GM19328 (cell line): Measurements from ENCODE around the gene LYPD6.

Experiments
- ATAC-seq: cut with Tn5 transposase; IDR thresholded peaks from one replicate; pipeline ENCODE4 v1.9.1; 2021; ENCODE audit warnings: mild to moderate bottlenecking, moderate library complexity; ENCODE audit not compliant: unreplicated experiment

LYPD6 gene

GRCh38 chr2:149399934-149400615 lies 69.7 kb downstream of the LYPD6 start:
- ATAC-seq: no peak

- ATAC-seq: no peak
These were observed 70.6 kb downstream of the LYPD6 start for GRCh38 chr2:149400997-149401396.

- ATAC-seq: no peak
These were observed 79.1 kb downstream of the LYPD6 start for GRCh38 chr2:149409506-149409905.

GRCh38 chr2:149410701-149411484 lies 80.5 kb downstream of the LYPD6 start:
- ATAC-seq: no peak

GRCh38 chr2:149413487-149413886 lies 83.1 kb downstream of the LYPD6 start:
- ATAC-seq: no peak

- ATAC-seq: no peak
These were observed 84.7 kb downstream of the LYPD6 start for GRCh38 chr2:149415086-149415485.

- no peak for ATAC-seq
These were observed 87.7 kb downstream of the LYPD6 start for GRCh38 chr2:149418065-149418464.

- no peak for ATAC-seq
These were observed 89.9 kb downstream of the LYPD6 start for GRCh38 chr2:149420053-149420963.

GRCh38 chr2:149421791-149422190 lies 91.4 kb downstream of the LYPD6 start:
- no peak for ATAC-seq

- ATAC-seq: no peak
These were observed 92.1 kb downstream of the LYPD6 start for GRCh38 chr2:149422337-149422990.

GRCh38 chr2:149422991-149423338 lies 92.6 kb downstream of the LYPD6 start:
- no peak for ATAC-seq

GRCh38 chr2:149423630-149424029 lies 93.2 kb downstream of the LYPD6 start:
- ATAC-seq: no peak

- ATAC-seq: no peak
These were observed 97.0 kb downstream of the LYPD6 start for GRCh38 chr2:149427387-149427786.

- ATAC-seq: no peak
These were observed 98.4 kb downstream of the LYPD6 start for GRCh38 chr2:149428783-149429182.

GRCh38 chr2:149430743-149431736 lies 100.7 kb downstream of the LYPD6 start:
- no peak for ATAC-seq

GRCh38 chr2:149438330-149438960 lies 108.1 kb downstream of the LYPD6 start:
- ATAC-seq: no peak

- ATAC-seq: no peak
These were observed 110.9 kb downstream of the LYPD6 start for GRCh38 chr2:149441255-149441654.

- no peak for ATAC-seq
These were observed 112.0 kb downstream of the LYPD6 start for GRCh38 chr2:149442346-149442745.

- ATAC-seq: no peak
These were observed 112.8 kb downstream of the LYPD6 start for GRCh38 chr2:149443150-149443549.
